Measurements from ENCODE around the gene NDUFA6. TPM values are rescaled to one million over a fixed set of nuclear protein-coding genes. Genes with fewer than 3 reads are reported as not detected.

The NDUFA6 gene
- polyA plus RNA-seq, 1 donor (not counting 4 experiments of a cell fraction or from before 2014, with no cell fraction given): 86.7 TPM

DNA sequence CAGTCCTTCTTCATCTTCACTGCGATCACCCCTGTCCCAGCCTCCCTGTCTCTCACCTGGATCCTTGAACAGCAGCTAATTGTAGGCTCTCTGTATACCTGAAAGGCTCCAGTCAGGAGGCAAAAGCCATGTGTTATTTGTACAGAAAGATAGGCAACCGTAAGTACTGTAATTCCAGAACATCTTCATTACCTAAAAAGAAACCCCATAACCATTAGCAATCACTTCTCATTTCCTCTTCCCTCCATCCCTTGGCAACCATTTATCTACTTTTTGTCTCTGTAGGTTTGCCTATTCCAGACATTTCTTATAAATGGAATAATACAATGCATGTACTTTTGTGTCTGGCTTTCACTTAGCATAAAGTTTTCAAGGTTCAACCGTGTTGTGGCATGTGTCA lies 37.8 kb downstream of the NDUFA6 start:
- DNase-seq (ENCODE audit: low read depth, low spot score) (no peak), FAIRE-seq (peak; percentile 43)
- Histone ChIP-seq H3K9me3 (ENCODE audit: control insufficient read depth, low read depth, low read length) (no peaks in the 10 kb centered on the region), H3K27ac (ENCODE audit: control insufficient read depth, insufficient read depth, low read length) (no peak overlapping the region), H3K4me2 (ENCODE audit: control insufficient read depth, extremely low read depth, insufficient read depth, low read depth, low read length) (no peak overlapping the region), H4K20me1 (ENCODE audit: control insufficient read depth, extremely low read depth, insufficient read depth, low read length) (no peaks in the 10 kb centered on the region), H3K4me3 (ENCODE audit: control insufficient read depth in 2 of 3, extremely low read depth in 1 of 3, insufficient read depth in 2 of 3, low read depth in 1 of 3, low read length in 3 of 3) (no peak overlapping the region), H3K9ac (ENCODE audit: control insufficient read depth, extremely low read depth, insufficient read depth, low read length) (no peak overlapping the region), H3K27me3 (ENCODE audit: control insufficient read depth, extremely low read depth, insufficient read depth, low read length) (no peaks in the 10 kb centered on the region), H3K9me1 (ENCODE audit: control insufficient read depth, extremely low read depth, insufficient read depth, low read length) (no peaks in the 10 kb centered on the region), H3K36me3 (ENCODE audit: control insufficient read depth in 2 of 2, extremely low read depth in 1 of 2, insufficient read depth in 2 of 2, low read length in 2 of 2) (no peaks in the 10 kb centered on the region), H3K4me1 (ENCODE audit: control insufficient read depth, extremely low read depth, insufficient read depth, low read length) (no peaks in the 10 kb centered on the region), H3K79me2 (ENCODE audit: control insufficient read depth, insufficient read depth, low read length) (no peaks in the 10 kb centered on the region), H2AFZ (ENCODE audit: control insufficient read depth, low read length) (no peak overlapping the region)
- TF ChIP-seq CTCF (optimal IDR thresholded peaks at IDR 0.05 in 1 of 3, IDR thresholded peaks at IDR 0.05 in 1 of 3, conservative IDR thresholded peaks at IDR 0.05 in 1 of 3; ENCODE audit: extremely low read depth in 1 of 3, insufficient read depth in 2 of 3, low read length in 3 of 3): no peak
- TF ChIP-seq EZH2 (IDR thresholded peaks at IDR 0.05; ENCODE audit: low read length): no peak
- dilution Hi-C loops (cut with MboI; ENCODE audit: extremely low pct_ligation_motif_present, low sequenced_read_pairs): no loop called here

GRCh38 chr22:42050641-42051180 lies 39.9 kb downstream of the NDUFA6 start:
- no peak for FAIRE-seq
- Histone ChIP-seq H3K9ac (ENCODE audit: control insufficient read depth, extremely low read depth, insufficient read depth, low read length) (no peak overlapping the region), H2AFZ (ENCODE audit: control insufficient read depth, low read length) (no peak overlapping the region), H3K27ac (ENCODE audit: control insufficient read depth, insufficient read depth, low read length) (no peak overlapping the region), H3K79me2 (ENCODE audit: control insufficient read depth, insufficient read depth, low read length) (no peaks in the 10 kb centered on the region), H3K9me3 (ENCODE audit: control insufficient read depth, low read depth, low read length) (no peaks in the 10 kb centered on the region), H3K27me3 (ENCODE audit: control insufficient read depth, extremely low read depth, insufficient read depth, low read length) (no peaks in the 10 kb centered on the region), H4K20me1 (ENCODE audit: control insufficient read depth, extremely low read depth, insufficient read depth, low read length) (no peaks in the 10 kb centered on the region), H3K4me2 (ENCODE audit: control insufficient read depth, extremely low read depth, insufficient read depth, low read depth, low read length) (no peak overlapping the region), H3K36me3 (ENCODE audit: control insufficient read depth in 2 of 2, extremely low read depth in 1 of 2, insufficient read depth in 2 of 2, low read length in 2 of 2) (no peaks in the 10 kb centered on the region), H3K4me3 (ENCODE audit: control insufficient read depth in 2 of 3, extremely low read depth in 1 of 3, insufficient read depth in 2 of 3, low read depth in 1 of 3, low read length in 3 of 3) (no peak overlapping the region), H3K4me1 (ENCODE audit: control insufficient read depth, extremely low read depth, insufficient read depth, low read length) (no peaks in the 10 kb centered on the region), H3K9me1 (ENCODE audit: control insufficient read depth, extremely low read depth, insufficient read depth, low read length) (no peaks in the 10 kb centered on the region)
- dilution Hi-C loops (cut with MboI; ENCODE audit: extremely low pct_ligation_motif_present, low sequenced_read_pairs): no loop called here
- TF ChIP-seq CTCF (optimal IDR thresholded peaks at IDR 0.05 in 1 of 3, IDR thresholded peaks at IDR 0.05 in 1 of 3, conservative IDR thresholded peaks at IDR 0.05 in 1 of 3; ENCODE audit: extremely low read depth in 1 of 3, insufficient read depth in 2 of 3, low read length in 3 of 3): no peak
- no peak for TF ChIP-seq EZH2 (IDR thresholded peaks at IDR 0.05; ENCODE audit: low read length)
- no peak for DNase-seq (ENCODE audit: low read depth, low spot score)
